ENCODE data around the gene ADCY5.

The ADCY5 gene

DNA sequence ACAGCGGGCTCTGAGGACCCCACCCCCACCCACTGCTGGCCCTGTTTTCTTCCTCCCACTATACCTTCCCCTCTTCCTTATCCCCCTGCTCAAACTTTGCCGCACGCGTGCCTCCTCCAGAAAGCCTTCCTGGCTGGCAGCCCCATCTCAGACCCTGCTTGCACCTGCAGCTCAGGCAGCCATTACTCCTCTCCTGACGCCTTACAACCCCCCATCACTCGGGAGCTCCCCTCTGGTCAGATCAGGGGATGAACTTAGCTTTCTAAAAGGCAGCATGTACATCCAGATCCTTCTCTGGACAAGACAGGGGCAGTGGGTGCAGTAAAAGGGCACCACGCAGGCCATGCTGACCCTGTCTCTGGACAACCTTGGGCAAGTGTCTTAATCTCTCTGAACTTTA is 152.6 kb downstream of the ADCY5 start:
- DNase-seq, result no peak

DNA sequence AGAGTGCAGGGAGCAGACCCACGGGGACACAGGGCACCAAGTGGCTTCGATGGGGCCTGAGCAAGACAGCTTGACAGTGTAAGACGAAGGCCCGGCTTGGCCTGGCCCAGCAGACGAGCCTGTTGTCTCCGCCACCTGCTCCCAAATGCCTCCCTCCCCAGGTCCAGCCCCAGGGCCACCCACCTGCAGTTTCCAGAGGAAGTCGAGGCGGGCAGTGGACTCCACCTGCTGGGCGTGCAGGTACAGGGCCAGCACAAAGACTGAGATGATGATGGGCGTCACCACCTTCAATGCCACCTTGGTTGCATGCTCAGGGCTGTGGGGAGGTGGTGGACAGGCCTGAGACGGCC is 153.0 kb downstream of the ADCY5 start:
- no peak for DNase-seq

DNA sequence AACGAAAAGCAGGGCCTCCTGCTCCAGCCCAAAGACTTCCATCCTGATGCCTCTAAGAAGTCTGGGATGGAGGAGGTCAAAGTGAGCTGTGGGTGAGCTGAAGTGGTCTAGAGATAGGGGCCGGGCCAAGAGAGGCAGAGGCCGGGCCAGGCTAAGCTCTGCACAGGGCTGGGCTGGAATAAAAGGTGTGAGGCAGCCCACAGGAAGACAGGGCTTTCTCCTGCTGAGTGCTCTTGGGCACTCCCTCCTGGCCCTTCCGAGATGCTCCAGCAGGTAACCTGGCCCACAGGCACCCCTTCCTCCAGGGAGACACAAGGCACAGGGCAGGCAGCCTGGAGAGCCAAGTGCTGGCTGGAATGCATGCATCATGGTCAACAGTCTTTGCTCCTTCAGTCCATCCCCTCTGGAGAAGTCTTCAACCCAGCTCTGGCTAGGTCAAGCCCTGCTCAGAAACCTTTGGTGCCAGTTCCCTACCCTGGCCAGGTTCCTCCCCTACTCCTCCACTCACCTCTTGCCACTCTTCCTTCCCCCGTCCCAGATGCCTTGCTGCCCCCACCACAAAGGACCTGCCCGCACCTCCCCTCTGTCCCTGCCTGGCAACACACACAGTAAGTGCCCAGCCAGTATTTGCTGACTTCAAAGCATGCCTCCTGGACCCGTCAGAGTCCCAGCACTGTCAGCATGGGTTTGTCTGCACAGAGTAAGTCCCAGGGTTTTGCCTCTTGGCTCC is 153.6 kb downstream of the ADCY5 start:
- DNase-seq, result no peak

DNA sequence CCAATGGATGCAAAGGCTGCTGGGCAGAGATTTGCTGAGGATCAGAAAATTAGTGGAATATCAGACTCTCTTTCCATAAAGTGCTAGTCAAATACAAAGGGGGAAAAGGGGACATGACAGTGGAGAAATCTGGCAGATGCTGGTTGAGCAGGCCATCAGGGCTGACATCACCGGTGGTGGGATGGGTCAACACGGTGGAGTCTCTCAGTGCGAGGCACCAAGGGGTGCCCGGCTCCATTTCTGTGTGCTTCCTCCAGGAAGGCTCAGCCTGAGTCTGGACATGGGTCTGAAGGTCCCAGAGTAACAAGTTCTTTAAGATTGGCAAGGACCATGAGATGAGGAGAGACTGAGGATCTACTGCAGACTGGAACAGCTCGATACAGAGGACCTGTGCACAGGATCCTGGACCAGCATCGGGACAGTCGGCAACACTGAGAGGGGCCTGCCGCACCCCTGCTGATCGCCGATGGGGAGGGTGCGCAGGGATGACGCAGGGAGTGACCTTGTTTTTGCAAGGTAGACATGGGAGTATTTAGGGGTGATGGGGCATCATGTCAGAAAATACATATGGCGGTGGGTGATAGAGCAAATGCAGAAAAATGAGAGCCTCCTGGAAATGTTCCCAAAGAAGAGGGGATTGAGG is 154.5 kb downstream of the ADCY5 start:
- no peak for DNase-seq

DNA sequence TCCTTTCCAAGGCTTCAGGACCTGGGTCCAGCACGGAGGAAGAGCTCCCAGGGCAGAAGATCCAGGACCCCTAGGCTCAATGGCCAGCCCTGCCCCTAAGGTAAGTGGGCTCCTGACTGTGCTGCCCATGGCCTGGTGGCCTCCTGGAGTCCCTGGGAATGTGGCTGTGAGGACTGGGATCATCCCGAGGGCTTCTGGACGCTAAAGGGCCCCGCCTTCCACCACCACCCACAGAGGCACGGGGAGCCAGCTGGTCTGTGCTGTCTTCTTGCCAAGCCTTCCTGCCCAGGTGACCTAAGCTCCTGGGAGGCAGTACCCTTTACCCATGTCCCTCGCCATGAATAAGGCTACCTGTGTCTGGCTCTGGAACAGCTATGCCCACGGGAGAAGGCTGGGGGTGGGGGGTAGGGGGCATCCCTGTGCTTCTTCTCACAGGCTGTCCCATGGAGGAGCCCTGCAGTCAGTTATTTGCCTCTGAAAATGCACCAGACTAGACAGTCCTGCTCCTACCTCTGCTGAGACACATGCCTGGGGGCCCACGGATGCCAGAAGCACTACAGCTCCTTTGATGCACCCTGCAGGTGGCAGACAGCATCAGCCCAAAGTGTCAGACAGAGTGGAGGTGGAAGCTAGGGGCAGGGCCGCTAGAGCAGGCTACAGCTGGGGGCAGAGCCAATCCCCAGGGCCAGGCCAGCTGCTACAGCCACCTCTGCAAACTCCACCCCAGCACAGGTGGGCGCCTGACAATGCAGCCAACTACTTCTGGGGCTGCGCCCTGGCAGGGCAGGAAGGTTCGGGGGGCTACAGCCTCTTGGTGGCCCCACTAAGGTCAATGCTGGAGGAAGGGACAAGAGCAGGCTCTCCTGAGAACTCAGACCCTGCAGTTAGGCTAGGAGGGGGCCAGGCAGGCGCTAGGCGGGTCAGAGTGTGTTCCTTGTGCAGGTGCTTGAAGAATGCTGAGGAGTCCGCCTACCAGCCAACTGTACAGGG is 156.3 kb downstream of the ADCY5 start:
- DNase-seq, result no peak

DNA sequence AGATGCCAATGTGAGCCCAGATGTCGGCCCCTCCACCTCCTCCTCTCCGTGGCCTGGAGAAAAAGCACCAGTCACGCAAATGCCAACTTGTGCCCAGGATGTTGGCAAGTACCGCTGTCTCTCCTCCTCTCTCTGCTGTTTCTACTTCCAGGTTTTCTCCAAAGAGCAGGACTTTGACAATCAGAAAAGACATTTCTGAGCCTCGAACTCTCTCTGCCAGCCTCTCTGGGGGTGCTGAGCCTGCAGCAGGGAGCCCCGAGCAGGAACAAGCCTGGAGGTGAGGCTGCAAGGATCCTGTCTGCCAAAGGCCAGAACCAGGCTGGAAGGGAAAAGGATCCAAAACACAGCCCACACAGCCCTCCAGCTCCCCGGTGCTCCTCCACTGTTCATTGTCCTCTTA is 157.5 kb downstream of the ADCY5 start:
- no peak for DNase-seq

DNA sequence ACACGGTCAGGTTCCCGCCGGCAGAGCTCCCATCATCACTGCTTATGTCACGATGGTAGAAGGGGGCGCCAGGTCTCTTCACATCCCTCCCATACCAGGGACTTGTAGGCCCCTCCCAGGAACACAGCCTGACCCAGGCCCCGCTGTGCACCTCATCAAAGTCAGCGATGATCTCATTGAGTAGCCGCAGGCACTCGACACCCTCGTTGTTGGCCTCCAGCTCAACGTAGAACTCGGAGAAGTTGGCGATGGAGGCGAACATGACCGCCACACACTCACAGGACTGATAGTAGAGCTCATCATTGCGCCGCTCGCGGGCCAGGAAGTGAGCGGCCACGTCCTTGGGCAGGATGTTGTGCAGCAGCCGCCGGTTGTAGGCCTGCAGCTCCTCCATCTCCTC is 157.9 kb downstream of the ADCY5 start:
- DNase-seq, result no peak

DNA sequence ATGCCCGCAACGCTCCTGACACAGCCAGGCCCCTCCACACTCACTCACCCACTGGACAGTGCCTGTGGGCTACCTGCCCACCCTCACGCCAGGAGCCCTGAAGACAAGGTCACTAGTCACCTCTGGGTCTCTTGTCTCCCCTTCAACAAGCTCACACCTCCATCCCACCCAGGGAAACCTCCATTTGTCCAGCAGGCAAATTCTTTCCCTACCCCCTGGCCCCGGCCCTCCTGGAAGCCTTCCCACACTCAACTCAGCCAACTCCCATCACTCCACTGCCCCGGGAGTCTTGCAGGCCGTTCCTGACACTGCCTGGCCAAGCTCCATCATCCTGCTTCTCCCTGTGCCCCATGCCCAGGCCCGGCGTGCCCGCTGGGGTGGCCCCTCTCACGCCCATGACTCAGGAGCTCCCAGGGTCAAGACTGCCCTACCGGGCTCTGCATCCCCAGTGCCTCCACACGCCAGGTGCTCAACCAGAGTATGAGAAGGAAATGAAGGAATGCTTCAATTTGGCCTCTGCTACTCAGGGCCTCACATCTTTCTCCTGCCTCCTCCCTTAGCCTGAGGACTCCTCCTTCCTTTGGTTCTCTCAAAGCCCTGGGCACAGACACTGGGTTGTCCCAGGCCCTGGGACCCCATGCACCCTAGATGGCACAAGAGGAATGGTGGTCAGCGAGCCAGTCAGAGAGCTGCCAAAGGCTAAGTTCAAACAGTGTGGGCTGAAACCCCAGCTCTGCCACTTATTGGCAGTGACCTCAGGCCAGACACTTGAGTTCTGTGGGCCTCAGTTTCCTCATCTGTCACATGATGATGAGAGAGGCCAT is 158.6 kb downstream of the ADCY5 start:
- DNase-seq, result no peak

DNA sequence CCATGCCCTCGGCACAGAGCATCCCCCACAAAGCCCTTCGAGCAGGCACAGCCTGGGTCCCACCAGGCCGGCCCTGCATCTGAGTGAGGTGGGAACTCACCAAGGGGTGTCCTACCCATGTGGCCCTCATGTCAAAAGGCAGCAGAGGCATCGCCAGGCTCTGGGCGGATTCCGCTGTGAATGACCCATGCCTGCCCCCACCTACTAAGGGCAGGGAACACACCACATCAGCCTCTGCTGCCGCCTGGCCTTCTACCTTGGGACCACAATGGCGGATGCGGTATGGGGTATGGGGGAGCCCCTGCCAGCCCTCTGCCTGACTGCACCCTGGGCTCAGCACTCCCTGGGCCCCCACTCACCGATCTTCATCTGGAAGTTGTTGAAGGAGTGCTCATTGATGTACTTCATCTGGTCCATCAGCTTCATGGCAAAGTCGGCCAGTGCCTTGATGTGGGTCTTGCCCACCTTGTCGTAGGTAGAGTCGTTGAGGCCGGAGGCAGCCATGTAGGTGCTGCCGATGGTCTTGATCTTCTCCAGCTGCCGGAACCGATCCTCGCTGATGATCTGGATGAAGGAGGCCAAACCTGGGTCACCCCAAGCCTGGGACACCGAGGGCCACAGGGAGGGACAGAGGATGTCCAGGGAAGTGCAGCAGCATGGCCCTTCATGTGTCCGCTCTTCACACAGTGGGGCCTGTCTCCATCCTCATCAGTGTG is 159.3 kb downstream of the ADCY5 start:
- DNase-seq, result no peak

DNA sequence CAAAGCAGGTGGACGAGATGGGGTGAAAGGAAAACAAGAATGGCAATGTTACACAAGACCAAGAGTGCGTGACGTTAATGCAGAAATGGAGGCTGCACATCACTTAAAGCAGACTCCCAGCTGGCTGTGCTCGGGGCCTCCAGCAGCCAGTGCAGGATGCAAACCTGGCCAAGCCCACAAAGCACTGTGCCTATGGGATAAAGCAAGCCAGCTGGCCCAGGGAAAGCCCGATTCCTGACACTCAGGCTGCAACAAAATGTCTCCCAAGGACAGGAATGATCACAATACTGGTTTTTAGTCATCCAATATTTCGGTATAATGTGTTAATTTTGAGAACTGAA is 161.0 kb downstream of the ADCY5 start:
- no peak for DNase-seq

DNA sequence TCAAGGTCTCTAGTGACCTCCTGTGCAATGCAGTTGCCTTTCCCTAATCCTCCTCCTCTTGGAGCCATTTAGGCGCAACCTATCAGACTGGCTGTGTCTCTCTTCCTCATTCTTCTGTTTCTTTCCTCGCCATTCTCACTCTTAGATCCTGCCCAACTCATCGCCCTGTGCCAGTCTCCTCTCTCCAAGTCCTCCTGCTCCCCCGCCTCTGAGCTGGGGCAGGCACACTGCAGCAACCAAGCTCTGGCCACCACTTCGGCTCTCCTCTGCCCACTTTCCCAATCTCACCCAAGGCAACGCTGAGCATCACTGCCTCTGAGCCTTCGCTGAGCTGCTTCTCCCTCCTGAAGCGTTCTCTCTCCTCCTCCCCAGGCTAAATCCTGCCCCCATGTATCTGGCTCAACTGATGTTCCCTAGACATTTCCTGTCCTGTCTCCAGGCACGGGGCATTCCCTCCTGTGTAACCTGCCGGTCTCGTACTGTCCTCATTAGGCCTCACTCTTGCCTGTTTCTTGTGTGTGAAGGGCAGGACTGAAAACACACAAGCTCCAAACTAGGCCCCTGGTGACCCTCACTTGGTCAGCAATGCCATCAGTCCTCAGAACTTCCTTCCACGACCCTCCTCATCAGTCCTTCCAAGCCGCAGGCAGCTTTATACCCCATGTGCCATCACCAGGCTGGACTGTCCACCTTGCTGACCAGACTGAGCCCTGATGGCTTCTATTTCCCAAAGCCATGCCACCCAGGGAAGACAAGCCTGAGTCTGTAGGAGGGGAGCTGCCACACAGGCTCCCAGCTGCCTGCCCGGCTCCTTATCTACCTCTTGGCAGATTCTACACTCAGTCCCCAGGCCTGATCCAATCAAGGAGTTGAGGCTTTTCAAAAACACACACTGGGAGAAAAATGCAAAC is 161.6 kb downstream of the ADCY5 start:
- DNase-seq, result no peak

DNA sequence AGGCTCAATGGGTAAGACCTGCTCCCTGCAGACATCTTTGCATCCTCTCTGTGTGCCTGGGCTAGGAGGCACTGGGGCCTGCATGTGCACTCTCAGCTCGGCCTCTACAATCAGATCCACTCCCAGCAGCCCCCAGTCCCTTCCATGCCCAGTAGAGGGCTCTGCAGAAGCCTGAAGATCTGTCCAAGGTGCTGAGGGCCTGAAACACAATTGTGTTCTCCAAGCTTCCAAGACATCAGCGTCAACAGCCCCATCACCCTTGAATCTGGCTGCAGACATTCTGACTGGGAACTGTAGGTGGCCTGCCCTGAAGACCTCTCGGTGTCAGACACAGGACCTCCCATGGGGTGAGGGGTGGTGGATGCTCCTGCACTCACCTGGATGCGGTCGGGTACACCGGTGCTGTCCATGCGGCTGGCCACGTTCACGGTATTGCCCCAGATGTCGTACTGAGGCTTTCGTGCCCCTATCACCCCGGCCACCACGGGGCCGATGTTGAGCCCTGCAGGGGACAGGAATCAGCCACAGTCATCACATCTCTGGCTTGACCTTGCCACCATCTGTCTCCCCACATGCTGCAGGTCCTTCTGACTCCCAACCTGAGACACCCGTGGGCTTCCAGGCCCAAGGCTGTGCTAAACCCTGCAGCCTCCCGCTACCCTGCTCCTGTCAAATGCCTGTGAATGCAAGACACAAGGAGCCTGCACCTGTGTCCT is 162.4 kb downstream of the ADCY5 start:
- DNase-seq, result peak; percentile 38

DNA sequence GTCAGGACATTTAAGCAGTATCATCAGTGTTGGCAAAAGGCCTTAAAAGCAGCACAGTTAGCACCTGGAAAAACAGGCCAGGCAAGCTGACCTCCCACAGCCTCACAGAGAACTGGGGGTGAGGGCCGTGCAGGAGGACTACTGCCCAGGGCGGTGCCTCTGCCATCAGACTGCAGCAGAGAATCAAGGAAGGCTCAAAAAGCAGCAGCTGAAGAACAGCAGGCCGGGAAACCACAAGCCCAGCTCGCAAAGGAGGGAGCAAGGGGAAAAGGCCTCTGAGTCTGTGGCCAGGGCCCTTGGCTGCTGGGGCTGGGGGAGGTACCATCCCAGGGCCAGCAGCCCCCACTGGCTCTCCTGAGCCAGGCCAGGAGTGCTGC is 163.0 kb downstream of the ADCY5 start:
- no peak for DNase-seq

DNA sequence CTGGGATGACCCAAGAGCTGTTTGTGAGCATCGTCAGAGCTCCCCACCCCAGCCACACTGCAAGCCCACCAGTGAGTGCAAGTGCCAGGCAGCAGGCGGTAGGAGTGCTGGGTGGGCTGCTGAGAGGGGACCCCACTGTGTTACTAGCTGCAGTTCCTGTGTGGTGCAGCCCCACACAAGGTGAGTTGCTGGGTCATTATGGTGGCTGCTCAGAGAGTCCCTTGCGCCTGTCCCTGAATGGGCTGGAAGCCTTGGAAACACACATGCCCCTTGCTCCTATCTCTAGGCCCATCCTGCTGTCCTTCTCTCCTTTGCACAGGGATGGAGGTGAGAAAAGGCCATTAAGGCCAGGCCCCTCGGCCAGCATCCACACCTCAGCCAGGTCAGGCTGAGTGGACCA is 163.4 kb downstream of the ADCY5 start:
- no peak for DNase-seq

DNA sequence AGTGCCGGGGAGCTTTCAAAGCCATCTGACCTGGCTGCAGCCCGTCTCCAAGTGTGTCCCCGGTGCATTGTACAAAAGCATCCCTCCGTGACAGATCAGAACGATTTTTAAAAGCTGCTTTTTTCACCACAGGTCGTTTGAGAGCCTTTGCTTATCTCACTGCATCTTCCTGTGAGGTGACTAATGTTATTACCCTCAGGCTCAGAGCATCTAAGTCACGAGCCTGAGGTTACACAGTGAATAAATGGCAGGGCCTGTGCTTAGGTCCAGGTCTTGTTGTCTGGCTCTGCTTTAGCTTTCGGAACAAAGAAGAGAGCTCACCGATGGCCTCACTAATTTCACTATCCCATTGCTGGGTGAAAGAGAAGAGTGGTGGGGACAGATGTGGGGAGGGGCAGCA is 163.8 kb downstream of the ADCY5 start:
- no peak for DNase-seq

DNA sequence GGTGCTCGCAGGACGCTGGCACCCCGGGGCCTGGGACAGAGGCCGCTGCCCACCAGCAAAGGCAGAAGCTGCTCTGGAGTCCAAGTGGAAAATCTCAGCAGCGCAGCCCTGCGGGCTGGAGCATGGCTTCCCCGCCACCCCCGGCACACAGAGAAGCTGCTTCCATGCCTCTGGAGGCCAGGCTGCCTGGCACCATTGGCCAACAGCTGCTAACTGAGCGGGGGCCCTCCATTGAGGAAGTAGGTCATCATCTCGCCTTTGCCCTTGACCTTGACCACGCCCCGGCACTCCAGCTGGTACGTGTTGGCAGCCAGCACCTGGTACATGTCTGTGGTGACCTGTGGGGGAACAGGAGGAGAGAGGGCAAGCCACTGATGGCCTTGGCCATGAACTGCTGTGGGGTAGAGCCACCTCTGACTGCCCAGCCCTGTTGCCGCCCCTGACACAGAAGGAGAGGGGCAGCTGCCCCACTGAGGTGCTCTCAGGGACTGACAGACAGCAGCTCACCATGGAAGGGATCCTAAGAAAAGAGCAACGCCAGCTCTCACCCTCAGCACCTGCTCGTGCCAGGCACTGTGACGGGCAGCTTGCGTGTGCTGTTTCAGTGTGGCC is 164.4 kb downstream of the ADCY5 start:
- DNase-seq, result no peak

DNA sequence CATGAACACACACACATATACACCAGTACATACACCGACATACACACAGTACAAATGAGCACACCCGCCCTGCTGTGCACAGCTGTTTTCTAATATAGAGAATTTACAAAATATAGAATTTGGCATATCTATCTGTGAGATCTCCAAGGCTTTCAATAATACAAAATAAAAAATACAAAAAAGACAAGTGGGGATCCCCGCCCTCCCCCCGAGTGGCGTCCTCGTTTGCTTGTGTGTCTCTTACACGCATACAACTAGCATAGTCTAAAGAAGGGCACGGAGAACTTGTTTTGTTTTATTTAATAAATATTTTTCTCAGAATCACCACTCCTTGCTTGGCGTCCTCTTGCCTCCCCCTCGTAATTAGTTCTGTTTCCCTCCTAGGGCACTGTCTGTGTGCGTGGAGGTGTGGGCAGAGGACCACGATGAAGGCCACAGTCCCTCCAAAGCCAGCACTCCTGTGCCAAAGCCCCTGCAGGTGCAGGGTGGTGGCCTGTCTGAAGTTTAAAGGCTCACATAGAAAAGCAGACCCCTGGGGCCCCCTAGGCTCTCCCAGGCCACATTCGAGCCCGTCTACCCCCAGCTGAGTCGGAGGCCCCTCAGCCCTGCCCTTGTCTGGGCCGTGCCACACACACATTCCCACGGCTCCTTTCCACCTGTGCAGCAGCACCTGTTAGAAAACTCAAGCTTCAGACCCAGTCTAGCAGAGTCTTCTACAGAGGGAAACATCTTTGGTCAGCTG is 165.1 kb downstream of the ADCY5 start:
- DNase-seq, result no peak

DNA sequence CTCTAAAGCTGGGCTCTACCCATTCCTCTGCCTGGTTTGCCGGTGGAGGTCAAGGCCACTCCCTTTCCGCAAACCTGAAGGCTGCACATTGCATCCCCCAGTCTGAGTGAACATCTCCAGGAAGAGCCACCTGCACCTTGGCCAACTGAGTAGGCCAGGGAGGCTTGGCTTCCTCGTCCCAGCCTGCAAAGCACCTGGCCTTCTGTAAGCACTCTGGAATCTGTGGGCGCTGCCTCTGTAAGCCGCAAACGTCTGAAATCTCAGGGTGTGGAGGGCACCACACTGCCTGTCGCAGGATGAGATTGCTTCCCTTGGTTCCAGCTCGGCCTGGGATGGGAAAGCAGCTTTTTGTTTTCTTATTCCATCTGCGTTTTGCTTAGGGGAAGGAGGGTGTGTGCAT is 165.8 kb downstream of the ADCY5 start:
- DNase-seq, result no peak

DNA sequence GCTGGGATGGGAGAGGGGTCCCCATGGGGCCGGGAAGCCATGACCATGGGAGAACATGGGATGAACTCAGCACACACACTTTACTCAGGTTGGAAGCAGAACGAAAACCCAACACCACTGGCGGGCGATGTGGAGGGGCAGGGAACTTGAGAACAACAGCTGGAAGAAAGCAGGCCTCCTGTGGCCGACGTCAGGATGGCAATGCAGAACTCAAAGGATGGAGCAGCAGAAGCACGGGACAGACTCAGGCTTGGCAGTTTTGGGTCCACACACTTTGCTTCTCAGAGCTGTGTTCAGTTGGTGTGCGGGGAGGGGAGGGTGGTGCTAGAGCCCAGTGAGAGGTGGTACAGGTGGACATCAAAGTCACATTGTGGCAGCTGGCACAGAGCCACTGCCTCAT is 166.4 kb downstream of the ADCY5 start:
- no peak for DNase-seq

Measured in retina (tissue), 1 donor.